Muscle layer of duodenum (tissue), 2 donors: Measurements from ENCODE around the gene HS6ST1.

Experiments
- H3K27ac ChIP-seq: one replicate; pipeline ENCODE4 v1.7.0; 2013; ENCODE audit warnings: mild to moderate bottlenecking, low read length
- H3K27me3 ChIP-seq: one replicate; pipeline ENCODE4 v1.7.0; 2013; ENCODE audit warnings: low read depth, mild to moderate bottlenecking, control low read depth, low read length
- H3K36me3 ChIP-seq, 2 donors: one replicate each; pipeline ENCODE4 v1.7.0; 2013; ENCODE audit warnings: low read length in 2 of 2, control low read depth in 1 of 2, mild to moderate bottlenecking in 1 of 2; ENCODE audit not compliant: insufficient read depth in 2 of 2, control insufficient read depth in 1 of 2
- H3K4me1 ChIP-seq, 2 donors: one replicate each; pipeline ENCODE4 v1.7.0; 2013; ENCODE audit warnings: low read length in 2 of 2, mild to moderate bottlenecking in 2 of 2, control low read depth in 1 of 2, moderate library complexity in 1 of 2; ENCODE audit not compliant: insufficient read depth in 2 of 2, control insufficient read depth in 1 of 2
- H3K4me3 ChIP-seq, 2 donors: one replicate each; pipeline ENCODE4 v1.7.0; 2013; ENCODE audit warnings: low read length in 2 of 2, low read depth in 1 of 2, mild to moderate bottlenecking in 1 of 2
- H3K9me3 ChIP-seq, 2 donors: one replicate each; pipeline ENCODE4 v1.7.0; 2013; ENCODE audit warnings: low read length in 2 of 2, control low read depth in 1 of 2, mild to moderate bottlenecking in 1 of 2; ENCODE audit not compliant: control insufficient read depth in 1 of 2
- donor health status: healthy.

Gene HS6ST1

GRCh38 chr2:128313091-128313836 is 5.4 kb downstream of the HS6ST1 start:
- Histone ChIP-seq H3K4me1 (peaks cover 15 to 83% of the 10 kb centered on the region in 2 donors), H3K27ac (peak overlapping the region; percentile 43), H3K9me3 (no peaks in the 10 kb centered on the region), H3K36me3 (peaks cover 0 to 3% of the 10 kb centered on the region in 2 donors), H3K4me3 (no peak overlapping the region), H3K27me3 (no peaks in the 10 kb centered on the region)

GRCh38 chr2:128312411-128312810 is 6.3 kb downstream of the HS6ST1 start:
- Histone ChIP-seq H3K27ac (no peak overlapping the region), H3K27me3 (no peaks in the 10 kb centered on the region), H3K36me3 (peaks cover 0 to 3% of the 10 kb centered on the region in 2 donors), H3K4me1 (peaks cover 22 to 91% of the 10 kb centered on the region in 2 donors), H3K9me3 (no peaks in the 10 kb centered on the region), H3K4me3 (no peak overlapping the region)

GRCh38 chr2:128311755-128312341 is 6.8 kb downstream of the HS6ST1 start:
- Histone ChIP-seq H3K27ac (no peak overlapping the region), H3K4me3 (no peak overlapping the region), H3K36me3 (peaks cover 0 to 3% of the 10 kb centered on the region in 2 donors), H3K27me3 (no peaks in the 10 kb centered on the region), H3K9me3 (no peaks in the 10 kb centered on the region), H3K4me1 (peaks cover 26 to 91% of the 10 kb centered on the region in 2 donors)

- H3K27me3 ChIP-seq, result no peaks in the 10 kb centered on the region
- no peak overlapping the region for H3K27ac ChIP-seq
- H3K4me1 ChIP-seq, result peaks cover 29 to 91% of the 10 kb centered on the region in 2 donors
- no peak overlapping the region for H3K4me3 ChIP-seq
- no peaks in the 10 kb centered on the region for H3K9me3 ChIP-seq
- H3K36me3 ChIP-seq, result peaks cover 0 to 3% of the 10 kb centered on the region in 2 donors
Observed at GRCh38 chr2:128311216-128311754, 7.4 kb downstream of the HS6ST1 start.

GRCh38 chr2:128310761-128311160 is 7.9 kb downstream of the HS6ST1 start:
- peaks cover 0 to 3% of the 10 kb centered on the region in 2 donors for H3K36me3 ChIP-seq
- H3K4me1 ChIP-seq, result peaks cover 30 to 91% of the 10 kb centered on the region in 2 donors
- no peaks in the 10 kb centered on the region for H3K9me3 ChIP-seq
- no peak overlapping the region for H3K4me3 ChIP-seq
- H3K27ac ChIP-seq, result no peak overlapping the region
- H3K27me3 ChIP-seq, result no peaks in the 10 kb centered on the region

GRCh38 chr2:128310094-128310716 is 8.5 kb downstream of the HS6ST1 start:
- no peak overlapping the region for H3K4me3 ChIP-seq
- peaks cover 35 to 91% of the 10 kb centered on the region in 2 donors for H3K4me1 ChIP-seq
- H3K27me3 ChIP-seq, result no peaks in the 10 kb centered on the region

GRCh38 chr2:128309280-128310093 is 9.2 kb downstream of the HS6ST1 start:
- no peaks in the 10 kb centered on the region for H3K9me3 ChIP-seq
- H3K27ac ChIP-seq, result no peak overlapping the region
- peaks cover 38 to 91% of the 10 kb centered on the region in 2 donors for H3K4me1 ChIP-seq
- no peak overlapping the region for H3K4me3 ChIP-seq
- H3K27me3 ChIP-seq, result no peaks in the 10 kb centered on the region
- H3K36me3 ChIP-seq, result peaks cover 0 to 3% of the 10 kb centered on the region in 2 donors

More at GRCh38 chr2:128310094-128310716, 8.5 kb downstream of the HS6ST1 start:
- H3K27ac ChIP-seq, result no peak overlapping the region
- peaks cover 0 to 3% of the 10 kb centered on the region in 2 donors for H3K36me3 ChIP-seq
- H3K9me3 ChIP-seq, result no peaks in the 10 kb centered on the region

- Histone ChIP-seq H3K9me3 (no peaks in the 10 kb centered on the region), H3K4me3 (no peak overlapping the region), H3K27ac (no peak overlapping the region), H3K27me3 (no peaks in the 10 kb centered on the region), H3K4me1 (peaks cover 35 to 90% of the 10 kb centered on the region in 2 donors), H3K36me3 (peaks cover 0 to 3% of the 10 kb centered on the region in 2 donors)
Observed at GRCh38 chr2:128308889-128309279, 9.8 kb downstream of the HS6ST1 start.

- H3K36me3 ChIP-seq, result peaks cover 0 to 3% of the 10 kb centered on the region in 2 donors
- H3K9me3 ChIP-seq, result no peaks in the 10 kb centered on the region
- no peak overlapping the region for H3K27ac ChIP-seq
- no peaks in the 10 kb centered on the region for H3K27me3 ChIP-seq
- H3K4me1 ChIP-seq, result peaks cover 34 to 84% of the 10 kb centered on the region in 2 donors
- H3K4me3 ChIP-seq, result no peak overlapping the region
Observed at GRCh38 chr2:128308284-128308731, 10.4 kb downstream of the HS6ST1 start.

- Histone ChIP-seq H3K9me3 (no peaks in the 10 kb centered on the region), H3K4me1 (peaks cover 34 to 85% of the 10 kb centered on the region in 2 donors), H3K4me3 (no peak overlapping the region), H3K36me3 (peaks cover 0 to 3% of the 10 kb centered on the region in 2 donors), H3K27me3 (no peaks in the 10 kb centered on the region), H3K27ac (no peak overlapping the region)
Observed at GRCh38 chr2:128307595-128307994, 11.1 kb downstream of the HS6ST1 start.
